ENCODE results near the gene OAS1.
"Not testable (repeated sequence)": the region's sequence is repeated elsewhere in the genome, so short reads cannot be mapped to it uniquely, and the experiment has no call there.

OAS1 gene

DNA sequence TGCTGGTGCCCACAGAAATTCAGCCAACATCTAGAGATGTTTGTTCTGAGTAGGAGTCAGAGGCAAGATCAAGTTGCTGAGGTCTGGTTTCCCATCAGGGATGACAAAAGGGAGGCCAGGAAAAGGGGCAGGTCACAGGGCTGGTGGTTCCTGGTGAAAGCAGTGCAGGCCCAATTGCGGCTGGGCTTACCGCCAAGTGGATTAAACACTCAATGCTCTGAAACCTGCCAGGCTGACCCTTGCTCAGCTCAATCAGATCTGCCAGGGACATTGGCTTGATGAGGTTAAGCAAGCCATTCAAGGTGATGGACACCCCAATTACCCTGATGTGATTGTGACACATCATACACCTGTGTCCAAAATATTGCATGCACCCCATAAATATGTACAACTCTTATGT lies 5.5 kb upstream of the OAS1 start:
- no peak for DNase-seq

DNA sequence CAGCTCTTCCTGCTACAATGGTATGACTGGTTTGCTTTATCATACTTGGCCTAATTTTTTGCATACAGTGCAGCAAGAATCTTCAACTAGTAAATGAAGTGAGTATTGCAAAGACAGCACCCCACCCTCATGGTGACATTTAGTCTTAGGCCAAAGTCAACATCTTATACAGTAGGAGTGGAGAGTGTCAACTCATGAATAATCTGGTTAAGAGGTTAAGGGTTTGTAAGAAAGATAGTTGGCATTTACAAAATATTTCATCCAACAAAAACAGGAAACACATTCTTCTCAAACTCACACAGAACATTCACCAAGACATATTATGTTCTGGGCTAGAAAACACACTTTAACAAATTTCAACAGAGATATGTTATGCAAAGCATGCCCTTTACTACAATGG lies 2.2 kb upstream of the OAS1 start:
- no peak for DNase-seq

DNA sequence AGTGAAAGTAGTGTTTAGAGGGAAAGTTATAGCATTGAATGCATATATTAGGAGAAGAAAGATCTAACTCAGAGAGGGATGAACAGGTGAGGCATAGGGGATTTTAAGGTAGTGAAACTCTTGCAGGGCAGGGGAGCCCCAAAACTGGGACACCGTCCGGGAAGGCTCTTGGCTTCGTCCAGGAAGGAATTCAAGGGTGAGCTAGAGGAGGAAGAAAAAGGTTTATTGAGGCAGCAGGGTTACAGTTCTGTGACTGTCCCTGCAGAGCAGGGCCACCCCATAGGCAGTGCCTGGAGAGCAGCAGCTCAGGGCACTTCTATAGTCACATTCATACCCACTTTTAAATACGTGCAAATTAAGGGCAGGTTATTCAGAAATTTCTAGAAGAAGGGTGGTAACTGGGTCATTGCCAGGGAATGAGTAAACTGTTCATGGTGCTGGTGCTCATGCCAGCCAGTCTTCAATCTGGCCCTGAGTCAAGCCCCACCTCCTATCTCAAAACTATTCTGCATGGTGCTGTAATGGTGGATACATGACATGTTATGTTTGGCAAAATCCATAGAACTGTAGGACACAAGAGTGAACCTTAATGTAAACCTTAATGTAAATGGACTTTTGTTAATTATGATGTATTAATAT lies 1.2 kb upstream of the OAS1 start:
- DNase-seq: no peak

DNA sequence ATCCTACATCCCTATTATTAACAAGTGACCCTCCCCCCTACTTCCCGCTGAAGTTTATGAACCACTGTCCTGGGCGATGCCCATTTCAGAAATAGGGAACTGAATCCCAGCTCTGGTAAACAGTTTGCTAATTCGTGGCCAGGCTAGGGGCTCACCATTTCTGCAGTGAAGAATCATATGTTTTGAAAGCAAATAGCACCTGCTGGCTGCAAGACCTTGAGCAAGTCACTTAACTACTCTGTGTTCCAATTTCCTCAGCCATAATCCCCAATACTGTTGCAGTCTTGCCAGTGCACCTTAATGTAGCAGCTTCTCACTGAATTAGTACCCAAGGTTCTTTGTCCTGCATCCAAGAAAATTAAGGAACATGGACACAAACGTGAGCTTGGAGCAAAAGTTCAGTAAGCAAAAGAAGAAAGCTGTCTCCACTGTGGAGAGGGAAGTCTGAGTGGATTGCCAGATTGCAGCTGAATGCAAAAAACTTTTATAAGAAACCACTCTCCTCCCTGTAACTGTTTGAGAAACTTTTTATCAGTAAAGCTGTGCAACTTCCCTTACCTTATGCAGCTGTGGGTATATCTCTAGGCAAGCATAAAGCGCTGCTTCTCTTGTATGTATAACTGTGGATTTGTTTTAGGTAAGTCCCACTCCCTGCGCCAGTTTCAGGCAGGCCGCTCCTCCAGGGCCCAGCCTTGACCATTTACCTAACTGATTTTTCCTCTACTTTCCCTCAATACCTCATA lies 824 bp downstream of the OAS1 start:
- no peak for DNase-seq

DNA sequence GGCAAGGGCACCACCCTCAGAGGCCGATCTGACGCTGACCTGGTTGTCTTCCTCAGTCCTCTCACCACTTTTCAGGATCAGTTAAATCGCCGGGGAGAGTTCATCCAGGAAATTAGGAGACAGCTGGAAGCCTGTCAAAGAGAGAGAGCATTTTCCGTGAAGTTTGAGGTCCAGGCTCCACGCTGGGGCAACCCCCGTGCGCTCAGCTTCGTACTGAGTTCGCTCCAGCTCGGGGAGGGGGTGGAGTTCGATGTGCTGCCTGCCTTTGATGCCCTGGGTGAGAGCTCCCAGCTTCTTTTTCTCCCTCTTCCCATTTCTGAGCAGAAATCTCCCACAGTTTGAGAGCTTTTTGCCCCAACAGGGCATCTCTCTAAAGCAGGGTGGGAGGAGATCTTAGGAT lies 1.8 kb downstream of the OAS1 start:
- peak; percentile 14 to 21 for DNase-seq

DNA sequence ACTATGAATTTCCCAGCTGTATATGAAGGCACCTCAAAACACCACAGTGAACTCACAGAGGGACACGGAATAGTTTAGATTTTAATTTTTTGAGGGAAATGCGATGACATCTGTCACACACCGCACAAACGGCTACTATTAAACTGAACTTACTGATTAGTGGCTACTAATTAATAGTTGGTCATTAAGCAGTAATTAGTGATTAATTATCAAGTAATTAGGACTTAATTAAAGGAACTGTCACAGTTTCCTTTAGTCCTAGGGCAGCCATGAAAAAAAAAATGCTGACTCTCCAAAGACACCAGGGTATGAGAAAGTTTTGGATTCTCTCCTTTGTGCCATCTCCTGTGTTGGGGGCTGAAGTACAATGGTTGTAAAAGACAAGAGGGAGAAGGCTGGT lies 2.9 kb downstream of the OAS1 start:
- DNase-seq: no peak

DNA sequence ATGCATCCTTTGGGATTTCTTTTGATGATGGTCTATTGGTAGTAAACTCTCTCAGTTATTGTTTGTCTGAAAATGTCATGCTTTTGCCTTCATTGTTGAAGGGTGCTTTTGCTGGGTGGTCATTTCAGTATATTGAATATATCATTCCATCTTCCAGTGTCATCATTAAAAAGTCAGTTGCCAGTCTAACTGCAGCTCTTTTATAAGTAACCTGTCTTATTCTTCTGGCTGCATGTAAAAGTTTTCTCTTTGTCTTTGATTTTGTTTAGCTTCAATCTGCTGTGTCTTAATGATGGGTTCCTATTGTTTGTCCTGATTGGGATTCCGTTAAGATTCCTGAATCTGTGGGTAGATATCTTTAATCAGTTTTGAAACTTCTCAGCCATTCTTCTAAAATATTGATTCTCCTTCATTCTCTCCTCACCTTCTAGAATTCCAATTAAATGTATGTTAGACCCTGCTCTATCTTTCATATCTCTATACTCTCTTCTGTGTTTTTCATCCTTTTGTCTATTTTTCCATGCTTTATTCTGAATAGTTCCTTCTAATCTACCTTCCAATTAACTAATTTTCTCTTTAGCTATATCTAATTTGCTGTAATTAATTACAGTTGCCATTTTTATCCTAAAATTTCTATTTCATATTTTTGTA lies 6.4 kb downstream of the OAS1 start:
- no peak for DNase-seq

DNA sequence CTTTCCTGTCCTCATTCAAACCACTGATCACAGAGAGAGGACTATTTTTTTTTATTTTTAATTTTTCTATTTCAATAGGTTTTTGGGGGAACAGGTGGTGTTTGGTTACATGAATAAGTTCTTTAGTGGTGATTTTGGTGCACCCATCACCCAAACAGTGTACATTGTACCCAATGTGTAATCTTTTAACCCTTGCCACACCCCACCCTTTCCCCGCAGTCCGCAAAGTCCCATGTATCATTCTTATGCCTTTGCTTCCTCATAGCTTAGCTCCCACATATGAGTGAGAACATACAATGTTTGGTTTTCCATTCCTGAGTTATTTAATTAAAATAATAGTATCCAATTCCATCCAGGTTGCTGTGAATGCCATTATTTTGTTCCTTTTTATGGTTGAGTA lies 7.1 kb downstream of the OAS1 start:
- not testable (repeated sequence) for DNase-seq

DNA sequence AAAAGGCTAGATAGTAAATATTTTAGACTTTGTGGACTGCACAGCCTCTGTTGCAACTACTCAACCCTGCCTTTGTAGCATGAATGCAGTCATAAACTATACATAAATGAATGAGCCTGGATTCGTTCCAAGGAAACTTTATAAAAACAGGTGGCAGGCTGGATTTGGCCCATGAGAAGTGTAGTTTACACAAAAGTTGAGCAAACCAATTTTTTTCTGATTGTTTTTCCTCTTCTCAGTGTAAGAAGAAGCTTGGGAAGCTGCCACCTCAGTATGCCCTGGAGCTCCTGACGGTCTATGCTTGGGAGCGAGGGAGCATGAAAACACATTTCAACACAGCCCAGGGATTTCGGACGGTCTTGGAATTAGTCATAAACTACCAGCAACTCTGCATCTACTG lies 9.5 kb downstream of the OAS1 start:
- no peak for DNase-seq

DNA sequence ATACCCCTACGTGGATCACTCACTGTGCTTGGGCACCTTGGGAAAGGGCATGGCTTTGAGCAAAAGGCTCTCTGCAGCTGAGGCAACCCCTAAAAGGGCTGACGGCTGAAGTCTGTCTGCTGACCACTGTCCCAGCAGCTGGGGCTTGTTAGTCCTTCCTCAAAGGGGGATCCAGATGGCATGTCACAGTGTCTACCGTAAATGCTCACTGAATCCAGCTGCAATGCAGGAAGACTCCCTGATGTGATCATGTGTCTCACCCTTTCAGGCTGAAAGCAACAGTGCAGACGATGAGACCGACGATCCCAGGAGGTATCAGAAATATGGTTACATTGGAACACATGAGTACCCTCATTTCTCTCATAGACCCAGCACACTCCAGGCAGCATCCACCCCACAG lies 12.4 kb downstream of the OAS1 start:
- no peak for DNase-seq

DNA sequence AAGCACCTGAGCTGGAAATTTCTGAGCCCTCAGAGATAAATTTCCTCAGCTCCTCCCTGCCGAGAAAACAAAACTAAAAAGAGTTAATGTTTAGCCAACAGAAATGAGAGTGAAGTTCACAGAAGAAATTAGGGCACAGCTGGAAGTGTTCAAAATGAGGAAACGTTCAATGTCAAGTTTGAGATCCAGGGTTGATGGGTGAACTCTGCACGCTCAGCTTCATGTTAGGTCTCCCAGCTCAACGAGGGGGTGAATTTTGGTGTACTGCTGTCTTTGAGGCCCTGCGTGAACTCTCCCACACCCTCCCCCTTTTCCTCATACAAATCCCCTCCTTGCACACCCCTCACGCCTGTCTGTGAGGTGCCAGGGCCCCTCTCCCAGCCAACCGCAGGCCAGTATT lies 18.2 kb downstream of the OAS1 start:
- DNase-seq: no peak

DNA sequence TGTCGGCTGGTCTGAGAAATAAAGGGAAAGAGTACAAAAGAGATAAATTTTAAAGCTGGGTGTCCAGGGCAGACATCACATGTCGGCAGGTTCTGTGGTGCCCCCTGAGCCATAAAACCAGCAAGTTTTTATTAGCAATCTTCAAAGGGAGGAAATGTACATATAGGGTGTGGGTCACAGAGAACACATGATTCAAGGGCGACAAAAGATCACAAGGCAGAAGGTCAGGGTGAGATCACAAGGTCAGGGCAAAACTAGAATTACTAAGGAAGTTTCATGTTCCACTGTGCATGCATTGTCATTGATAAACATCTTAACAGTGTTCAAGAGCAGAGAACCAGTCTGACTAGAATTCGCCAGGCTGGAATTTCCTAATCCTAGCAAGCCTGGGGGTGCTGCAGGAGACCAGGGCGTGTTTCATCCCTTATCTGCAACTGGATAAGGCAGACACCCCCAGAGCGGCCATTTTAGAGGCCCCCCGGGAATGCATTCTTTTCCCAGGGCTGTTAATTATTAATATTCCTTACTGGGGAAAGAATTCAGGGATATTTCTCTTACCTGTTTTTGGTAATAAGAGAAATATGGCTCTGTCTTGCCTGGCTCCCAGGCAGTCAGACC lies 19.8 kb downstream of the OAS1 start:
- DNase-seq: not testable (repeated sequence)

DNA sequence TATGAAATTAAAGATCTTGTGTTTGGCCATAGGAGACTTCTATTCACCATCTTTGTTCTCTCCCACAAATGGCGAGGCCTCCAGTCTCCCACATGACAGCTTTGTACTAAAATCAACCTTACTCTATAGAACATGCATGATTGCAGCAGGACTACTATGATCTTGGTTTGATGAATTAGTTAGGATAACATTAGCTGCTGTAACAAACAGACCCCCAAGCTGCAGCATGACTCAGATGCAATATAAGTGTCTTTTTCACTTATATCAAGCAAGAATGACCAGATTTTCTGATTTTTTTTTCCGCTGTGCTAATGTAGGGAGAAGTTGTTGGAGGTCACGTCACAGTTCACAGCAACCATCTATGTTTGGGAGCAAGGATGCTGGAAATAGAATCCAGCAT lies 20.7 kb downstream of the OAS1 start:
- DNase-seq: no peak

DNA sequence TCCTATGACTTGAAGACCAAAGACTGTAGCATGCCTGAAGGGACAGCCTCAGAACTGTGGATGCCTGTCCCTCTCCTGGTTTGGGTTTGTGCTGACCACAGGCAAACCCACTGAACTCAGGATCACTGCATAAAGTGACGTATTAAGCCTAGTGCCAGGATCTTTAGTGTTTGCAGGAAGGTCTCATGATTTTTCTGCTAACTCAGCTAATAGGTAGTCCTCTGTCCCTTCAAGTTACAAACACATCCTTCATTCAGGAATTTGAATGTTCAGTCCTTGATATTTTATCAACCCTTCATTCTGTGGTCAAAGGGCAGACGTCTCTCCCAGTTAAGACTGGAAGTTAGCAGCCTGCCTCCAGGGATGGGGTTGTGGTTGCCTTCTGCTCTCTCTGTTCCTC lies 21.2 kb downstream of the OAS1 start:
- DNase-seq: no peak

DNA sequence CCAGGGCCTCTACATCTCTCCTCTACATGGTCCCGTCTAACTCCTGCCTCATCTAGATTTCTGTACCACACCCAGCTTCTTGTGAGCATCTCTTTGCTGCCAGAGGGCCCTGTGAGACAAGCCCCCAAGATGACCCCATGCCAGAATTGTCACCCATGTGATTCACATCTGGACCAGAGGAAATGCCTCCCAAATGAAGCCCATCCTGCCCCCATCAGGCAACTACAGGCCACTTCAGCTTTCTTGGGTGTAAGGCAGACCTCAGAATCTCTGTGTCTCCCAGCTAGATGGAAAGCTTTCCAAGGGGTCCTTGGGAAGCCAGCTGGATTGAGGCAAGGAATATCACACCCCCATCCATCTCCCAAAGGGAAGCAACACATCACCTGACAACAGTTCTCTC lies 22.2 kb downstream of the OAS1 start:
- no peak for DNase-seq

DNA sequence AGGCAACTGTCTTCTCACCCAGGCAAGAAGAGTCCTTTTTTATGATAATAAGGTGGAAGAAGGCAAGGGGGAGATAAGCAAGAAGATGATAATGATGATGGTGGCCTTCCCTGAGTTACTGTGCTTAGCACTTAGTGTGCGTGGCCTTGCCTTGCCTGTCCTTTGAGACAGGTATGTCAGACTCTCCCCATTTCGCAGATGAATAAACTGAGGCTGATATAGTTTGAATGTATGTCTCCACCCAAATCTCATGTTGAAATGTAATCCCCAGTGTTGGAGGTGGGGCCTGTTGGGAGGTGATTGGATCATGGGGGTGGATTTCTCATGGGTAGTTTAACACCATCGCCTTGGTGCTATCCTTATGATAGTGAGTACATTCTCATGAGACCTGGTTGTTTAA lies 23.0 kb downstream of the OAS1 start:
- DNase-seq: no peak

DNA sequence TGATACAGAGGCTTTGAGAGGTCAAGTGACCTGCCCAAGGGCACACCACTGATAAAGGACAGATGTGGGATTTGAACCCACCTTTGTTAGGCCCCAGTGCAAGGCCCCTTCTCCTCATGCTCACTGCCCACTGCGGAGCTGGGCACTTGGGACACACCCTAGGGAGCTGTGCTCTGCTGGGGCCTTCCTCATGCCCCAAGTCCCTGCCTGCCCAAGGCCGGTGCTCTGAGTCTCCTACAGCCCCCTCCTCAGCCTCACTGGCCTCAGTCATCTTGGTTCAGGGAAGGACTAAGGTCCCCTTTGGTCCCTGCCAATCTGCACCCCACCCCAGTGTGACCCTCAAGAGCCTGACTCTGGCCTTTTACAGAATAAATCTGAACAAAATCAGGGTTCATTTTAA lies 23.6 kb downstream of the OAS1 start:
- no peak for DNase-seq

DNA sequence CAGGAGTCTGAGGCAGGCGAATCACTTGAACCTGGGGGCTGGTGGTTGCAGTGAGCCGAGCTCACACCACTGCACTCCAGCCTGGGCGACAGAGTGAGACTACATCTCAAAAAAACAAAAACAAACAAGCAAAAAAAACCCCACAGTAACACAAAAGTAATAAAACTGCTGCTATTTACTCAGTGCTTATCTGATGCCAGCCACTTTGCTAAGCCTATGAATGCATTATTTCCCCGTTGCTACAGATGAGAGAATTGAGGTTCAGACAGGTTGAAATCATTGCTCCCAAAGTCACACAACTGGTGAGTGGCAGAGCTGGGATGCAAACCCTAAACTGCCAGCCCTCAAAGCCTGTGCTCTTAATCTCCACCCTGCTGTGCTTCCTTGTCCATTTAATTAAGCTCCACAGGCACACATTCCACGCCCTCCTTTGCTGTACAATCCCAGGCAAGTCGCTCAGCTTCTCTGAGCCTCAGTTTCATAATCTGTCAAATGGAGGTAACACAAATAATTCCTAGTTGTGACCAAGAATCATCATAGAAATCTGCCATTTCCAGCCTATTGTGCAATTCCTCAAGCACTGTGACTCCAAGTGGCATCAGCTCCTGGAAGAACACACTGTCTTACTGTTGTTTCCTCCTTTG lies 25.8 kb downstream of the OAS1 start:
- no peak for DNase-seq

DNA sequence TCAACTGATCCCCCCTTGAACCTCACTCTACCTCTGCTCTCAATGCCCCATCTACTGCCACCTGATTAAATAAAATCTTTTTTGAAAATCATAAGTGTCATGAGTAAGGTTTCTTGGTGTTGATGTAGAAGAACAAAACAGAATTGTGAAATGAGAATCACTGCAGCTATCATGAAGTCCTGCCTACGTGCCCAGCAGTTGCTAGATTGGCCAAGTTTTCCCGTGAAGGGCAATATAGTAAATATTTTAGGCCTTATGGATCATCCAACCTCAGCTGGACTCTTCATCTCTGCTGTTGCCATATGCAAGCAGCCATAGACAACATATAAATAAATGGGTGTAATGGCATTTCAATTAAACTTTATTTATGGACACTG lies 26.4 kb downstream of the OAS1 start:
- DNase-seq: no peak

DNA sequence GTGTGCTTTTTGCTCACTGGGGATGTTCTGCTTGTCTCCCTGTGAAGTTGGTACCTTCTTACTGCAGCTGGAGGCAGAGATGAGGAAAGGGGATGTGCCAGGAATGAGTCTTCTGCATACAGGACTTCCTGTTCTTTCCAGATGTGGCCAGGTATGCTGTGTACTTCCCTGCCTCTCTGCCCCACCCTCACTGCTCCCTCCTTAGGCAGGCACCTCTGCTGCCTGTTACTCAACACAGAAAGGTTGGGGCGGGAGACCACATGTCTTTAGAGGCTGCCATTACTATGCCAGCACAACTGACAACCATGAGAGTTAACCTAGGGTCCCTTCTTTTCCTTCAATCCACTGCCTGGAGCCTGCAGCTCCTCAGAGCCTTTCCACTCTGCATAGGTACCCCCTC lies 29.5 kb downstream of the OAS1 start:
- no peak for DNase-seq

DNA sequence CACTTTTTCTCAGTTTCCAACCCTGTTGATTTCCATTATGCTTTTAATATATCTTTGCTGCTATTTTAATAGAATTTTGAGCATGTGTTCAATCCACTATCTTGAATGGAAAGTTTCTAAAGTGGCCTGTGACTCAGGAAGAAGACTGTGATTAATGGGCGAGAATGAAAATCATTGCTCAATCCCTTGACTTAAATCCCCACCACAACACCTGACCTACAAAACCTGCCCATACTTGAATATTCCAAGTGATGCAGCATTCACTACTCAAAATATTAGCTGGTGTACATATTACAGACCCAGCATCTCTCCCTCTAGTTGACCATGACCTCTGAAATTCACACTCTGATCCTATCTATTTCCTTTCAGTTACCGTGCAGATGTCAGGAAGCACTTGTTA lies 30.2 kb downstream of the OAS1 start:
- DNase-seq: no peak

DNA sequence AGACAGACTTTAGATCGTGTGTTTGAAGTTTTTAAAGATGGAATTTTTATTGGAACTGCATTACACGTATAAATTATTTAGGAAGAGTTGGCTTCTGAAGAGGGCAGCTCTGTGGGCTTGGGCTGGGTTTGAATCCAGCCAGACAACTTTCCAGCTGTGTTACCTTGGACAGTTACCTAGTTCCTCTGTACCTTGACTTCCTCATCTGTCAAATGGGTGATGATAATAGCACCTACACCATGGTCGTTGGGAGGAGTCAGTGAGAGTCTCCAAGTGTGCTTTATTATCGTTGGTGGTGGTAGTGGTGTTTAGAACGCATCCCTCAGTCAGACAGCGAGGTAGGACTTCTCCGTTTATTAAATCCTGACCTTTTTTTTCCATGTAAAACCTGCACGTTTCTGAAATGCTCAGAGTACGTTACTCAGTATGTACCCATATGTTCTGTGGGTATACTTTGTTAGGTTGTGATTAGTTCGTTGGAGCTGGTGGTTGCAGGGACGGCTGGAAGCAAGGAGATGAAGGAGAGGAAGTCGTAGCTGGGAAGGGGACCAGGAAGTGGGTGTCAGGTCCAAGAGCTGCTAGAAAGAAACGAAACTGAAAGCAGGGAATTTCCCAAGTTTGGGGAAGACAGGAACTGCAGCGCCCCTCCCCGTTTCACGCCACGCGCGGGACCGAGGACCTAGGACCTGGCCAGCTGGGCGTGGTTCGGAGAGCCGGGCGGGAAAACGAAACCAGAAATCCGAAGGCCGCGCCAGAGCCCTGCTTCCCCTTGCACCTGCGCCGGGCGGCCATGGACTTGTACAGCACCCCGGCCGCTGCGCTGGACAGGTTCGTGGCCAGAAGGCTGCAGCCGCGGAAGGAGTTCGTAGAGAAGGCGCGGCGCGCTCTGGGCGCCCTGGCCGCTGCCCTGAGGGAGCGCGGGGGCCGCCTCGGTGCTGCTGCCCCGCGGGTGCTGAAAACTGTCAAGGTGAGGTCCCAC lies 31.3 kb downstream of the OAS1 start, which contains the start of gene OAS3:
TSS of gene OAS3 (plus strand) at position 734 of the 979 bp plus-strand sequence. CDS start at position 791, 57 bp downstream.
- DNase-seq: peak; percentile 65

Data from activated CD4-positive, alpha-beta T cell treated with anti-CD3 and anti-CD28 coated beads, Interleukin-2, amount 50 U/mL, for 4 hours (primary cell).